ENCODE data around the gene NAPG. TPM values are rescaled to one million over a fixed set of nuclear protein-coding genes. Genes with fewer than 3 reads are reported as not detected.

Gene NAPG
- total and polyA plus RNA-seq, 5 experiments from 2014 or later = 12.8 to 34.8 (median 14.7) TPM

Other genes with a start within 250 kb of the NAPG start
- gene APCDD1, start 71.4 kb upstream of the NAPG start, total RNA-seq = not detected
- gene APCDD1, start 71.4 kb upstream of the NAPG start, polyA plus RNA-seq = not detected

Measured in naive thymus-derived CD8-positive, alpha-beta T cell (primary cell).